Measurements from ENCODE around the gene KCNMB3. TPM values are rescaled to one million over a fixed set of nuclear protein-coding genes. Genes with fewer than 3 reads are reported as not detected.

The KCNMB3 gene
- total RNA-seq, 1 donor from 2014 or later = 2.0 TPM

Other genes with a start within 250 kb of the KCNMB3 start
- 4.7 TPM for gene ZMAT3, start 179.3 kb downstream of the KCNMB3 start, total RNA-seq
- 35.9 TPM for gene PIK3CA, start 102.8 kb downstream of the KCNMB3 start, total RNA-seq
- 36.9 TPM for gene ZNF639, start 71.9 kb upstream of the KCNMB3 start, total RNA-seq
- gene MFN1, start 96.6 kb upstream of the KCNMB3 start, total RNA-seq = 96.2 TPM
- gene GNB4, start 200.4 kb upstream of the KCNMB3 start, total RNA-seq = 57.4 TPM